Measurements from ENCODE around the gene OSBPL8.
"Not testable (repeated sequence)": the region's sequence is repeated elsewhere in the genome, so short reads cannot be mapped to it uniquely, and the experiment has no call there.

OSBPL8 gene

DNA sequence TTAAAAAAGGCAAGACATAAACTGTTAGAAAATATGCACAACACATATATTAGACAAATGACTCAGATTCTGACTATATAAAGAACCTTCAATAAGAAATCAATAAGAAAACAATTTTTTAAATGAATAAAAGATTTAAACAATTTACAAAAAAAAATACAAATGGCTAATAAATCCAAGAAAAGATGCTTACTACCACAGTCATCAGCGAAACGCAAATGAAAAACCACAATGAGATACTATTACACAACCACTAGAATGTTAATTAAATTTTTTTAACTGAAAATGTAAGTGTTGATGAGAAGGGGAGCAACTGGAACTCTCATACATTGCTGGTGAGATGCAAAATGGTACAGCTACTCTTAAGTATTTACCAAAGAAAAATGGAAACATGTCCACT is 24.4 kb downstream of the OSBPL8 start:
- no peak overlapping the region for H3K4me3 ChIP-seq (ENCODE audit: low read depth, low read length)
- DNase-seq (ENCODE audit: low read depth): no peak

DNA sequence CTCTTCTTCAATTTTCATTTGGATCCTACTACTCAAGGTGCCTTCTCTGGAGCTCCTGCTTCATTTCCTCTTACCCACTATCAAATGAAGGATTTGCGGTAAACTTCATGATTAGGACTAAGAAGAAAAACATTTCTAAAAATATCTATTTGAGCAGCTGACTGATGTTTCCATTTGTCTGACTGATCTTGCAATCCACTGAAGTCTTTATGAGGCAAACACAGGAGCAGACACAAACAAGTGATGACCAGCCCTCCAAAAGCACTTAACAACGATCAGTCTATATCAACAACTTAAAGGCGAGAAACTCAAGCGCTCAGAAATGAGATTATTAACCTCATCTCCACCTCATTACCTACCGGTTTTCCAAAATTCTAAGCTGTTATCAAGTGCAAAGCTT is 26.2 kb downstream of the OSBPL8 start:
- DNase-seq (ENCODE audit: low read depth): no peak
- H3K4me3 ChIP-seq (ENCODE audit: low read depth, low read length): no peak overlapping the region

DNA sequence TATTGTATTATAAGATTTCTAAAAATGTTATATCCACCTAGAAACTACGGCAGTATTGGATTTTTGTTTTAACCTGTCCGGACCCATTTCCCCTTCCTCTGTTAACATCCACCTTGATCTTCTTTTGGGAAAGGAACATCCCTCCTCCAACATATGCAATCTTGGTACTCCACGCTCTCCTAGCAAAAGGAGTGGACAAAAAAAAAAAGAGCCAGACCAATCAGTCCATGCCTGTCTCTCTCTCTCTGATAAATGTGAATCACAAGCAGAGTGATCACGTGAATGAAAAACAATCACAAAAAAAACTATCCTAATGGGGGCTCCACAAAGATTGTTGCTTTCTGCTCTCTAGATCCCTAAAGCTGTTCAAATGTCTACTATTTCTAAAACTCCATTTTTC is 27.1 kb downstream of the OSBPL8 start:
- no peak overlapping the region for H3K4me3 ChIP-seq (ENCODE audit: low read depth, low read length)
- DNase-seq (ENCODE audit: low read depth): no peak

DNA sequence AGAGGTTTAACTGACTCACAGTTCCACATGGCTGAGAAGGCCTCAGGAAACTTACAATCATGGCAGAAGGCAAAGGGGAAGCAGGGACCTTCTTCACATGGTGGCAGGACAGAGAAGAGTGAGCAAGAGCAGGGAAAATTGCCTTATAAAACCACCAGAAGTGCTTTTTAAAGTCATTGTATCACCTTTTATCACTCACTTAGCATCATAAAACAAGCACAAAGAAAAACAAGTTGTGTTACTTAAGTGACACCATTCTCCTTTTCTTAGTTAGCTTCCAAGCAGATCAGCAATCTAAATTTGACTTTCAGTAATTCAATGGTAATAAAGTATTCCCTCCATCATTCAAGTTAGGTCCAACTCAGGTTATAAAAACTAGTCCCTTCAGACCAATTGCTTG is 28.5 kb downstream of the OSBPL8 start:
- no peak overlapping the region for H3K4me3 ChIP-seq (ENCODE audit: low read depth, low read length)
- no peak for DNase-seq (ENCODE audit: low read depth)

DNA sequence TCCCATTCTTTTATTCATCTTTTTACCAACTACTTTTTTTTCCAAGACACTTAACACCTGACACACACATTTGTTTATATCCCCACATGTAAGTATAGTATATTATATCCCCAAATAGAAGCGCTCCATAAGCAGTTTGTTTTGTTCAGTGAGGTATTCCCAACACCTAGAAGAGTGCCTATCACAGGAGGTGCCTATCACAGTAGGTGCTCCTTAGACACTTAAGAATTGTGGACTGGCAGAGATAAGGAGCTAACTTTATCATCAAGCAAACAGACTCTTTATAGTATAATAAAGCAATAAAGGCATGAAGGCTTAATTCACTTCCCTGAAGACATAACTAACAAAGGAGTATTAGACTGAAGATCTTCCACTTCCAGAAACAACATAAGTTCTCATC is 29.1 kb downstream of the OSBPL8 start:
- DNase-seq (ENCODE audit: low read depth): no peak
- H3K4me3 ChIP-seq (ENCODE audit: low read depth, low read length): no peak overlapping the region

DNA sequence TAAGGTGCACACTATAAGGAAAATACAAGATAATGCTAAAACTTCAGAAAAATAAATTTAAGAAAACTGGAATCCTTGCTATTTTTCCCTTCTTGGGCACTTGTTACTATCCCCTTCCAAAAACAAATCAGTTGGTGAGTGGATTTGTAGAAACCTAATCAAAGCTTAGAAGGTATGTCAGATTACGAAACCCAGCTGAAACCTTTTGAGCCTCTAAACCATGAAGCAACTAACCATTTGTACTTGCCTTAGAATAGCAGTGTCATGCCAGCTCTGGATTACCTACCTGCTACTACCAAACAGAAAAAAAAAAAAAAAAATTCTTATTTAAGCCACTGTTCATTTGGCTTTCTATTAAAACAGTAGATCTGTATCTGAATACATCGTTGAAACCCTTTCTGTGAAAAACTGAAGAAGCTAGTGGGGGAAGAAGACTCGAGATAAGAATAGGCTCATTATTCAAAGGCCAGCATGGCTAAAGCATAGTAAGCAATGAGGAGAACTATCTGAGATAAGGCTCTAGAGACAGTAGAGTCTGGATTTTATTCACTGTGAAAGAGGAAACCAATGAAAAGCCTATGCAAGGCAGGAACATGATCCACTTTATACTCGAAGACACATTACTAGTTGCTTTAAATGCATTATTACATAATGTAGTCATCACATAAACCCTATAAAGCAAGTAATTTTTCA is 30.2 kb downstream of the OSBPL8 start:
- DNase-seq (ENCODE audit: low read depth): no peak

DNA sequence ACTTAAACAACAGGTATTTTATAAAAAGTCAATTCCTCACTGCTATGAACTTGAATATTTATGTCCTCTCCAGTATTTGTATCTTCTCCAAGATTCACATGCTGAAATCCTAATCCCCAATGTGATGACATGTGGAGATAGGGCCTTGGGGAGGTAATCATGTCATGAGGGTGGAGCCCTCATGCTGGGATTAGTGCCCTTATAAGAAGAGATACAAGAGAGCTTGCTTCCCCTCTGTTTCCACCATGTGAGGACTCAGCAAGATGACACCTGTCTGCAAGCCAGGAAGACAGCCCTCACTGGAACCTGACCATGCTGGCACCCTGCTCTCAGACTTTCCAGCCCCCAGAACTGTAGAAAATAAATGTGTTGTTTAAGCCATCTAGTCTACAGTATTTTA is 36.2 kb downstream of the OSBPL8 start:
- DNase-seq (ENCODE audit: low read depth): no peak
- no peak overlapping the region for H3K4me3 ChIP-seq (ENCODE audit: low read depth, low read length)

More for the DNA sequence above, 30.2 kb downstream of the OSBPL8 start:
- no peak overlapping the region for H3K4me3 ChIP-seq (ENCODE audit: low read depth, low read length)

DNA sequence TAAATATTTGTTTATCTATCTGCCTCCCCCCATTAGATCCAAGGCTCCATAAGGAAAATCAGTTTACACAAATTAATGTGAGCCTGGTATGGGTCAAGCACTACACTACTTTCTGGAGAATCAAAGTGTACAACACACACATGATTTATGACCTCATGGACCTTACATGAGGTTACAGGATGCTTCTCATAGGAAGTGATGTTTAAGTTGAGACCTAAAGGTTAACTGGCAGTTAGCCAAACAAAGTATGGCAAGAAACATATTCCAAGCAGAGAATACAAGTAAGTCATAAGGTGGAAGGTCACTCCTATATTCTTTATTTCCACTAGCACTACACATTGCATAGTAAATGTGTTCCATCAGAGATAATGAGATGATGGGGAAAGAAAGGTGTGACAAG is 39.2 kb downstream of the OSBPL8 start:
- no peak overlapping the region for H3K4me3 ChIP-seq (ENCODE audit: low read depth, low read length)
- no peak for DNase-seq (ENCODE audit: low read depth)

DNA sequence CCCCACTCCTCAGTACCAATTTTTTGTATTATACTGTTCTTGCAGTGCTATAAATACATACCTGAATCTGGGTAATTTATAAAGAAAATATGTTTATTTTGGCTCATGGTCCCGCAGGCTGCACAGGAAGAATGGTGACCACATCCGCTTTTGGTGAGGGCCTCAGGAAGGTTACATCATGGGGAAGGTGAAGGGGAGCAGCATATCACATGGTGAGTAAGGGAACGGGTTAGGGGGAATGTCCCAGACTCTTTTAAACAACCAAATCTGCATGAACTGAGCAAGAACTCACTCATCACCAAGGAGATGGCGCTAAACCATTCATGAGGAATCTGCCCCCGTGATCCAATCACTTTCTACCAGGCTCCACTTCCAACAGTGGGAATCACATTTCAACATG is 40.0 kb downstream of the OSBPL8 start:
- no peak for DNase-seq (ENCODE audit: low read depth)
- H3K4me3 ChIP-seq (ENCODE audit: low read depth, low read length): no peak overlapping the region

DNA sequence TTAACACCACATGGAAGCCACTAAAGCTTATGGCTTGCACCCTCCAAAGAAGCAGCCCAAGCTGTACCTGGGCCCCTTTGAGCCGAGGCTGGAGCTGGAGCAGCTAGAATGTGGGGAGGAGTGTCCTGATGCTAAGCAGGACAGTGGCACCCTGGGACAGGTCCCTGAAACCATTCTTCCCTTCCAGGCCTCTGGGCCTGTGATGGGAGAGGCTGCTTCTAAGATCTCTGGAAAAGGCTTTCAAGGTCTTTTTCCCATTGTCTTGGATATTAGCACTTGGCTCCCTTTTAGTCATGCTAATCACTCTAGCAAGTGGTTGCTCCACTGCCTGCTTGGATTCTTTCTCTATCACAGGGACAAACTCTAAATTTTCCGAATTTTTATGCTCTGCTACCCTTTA is 40.9 kb downstream of the OSBPL8 start:
- H3K4me3 ChIP-seq (ENCODE audit: low read depth, low read length): no peak overlapping the region
- DNase-seq (ENCODE audit: low read depth): no peak

DNA sequence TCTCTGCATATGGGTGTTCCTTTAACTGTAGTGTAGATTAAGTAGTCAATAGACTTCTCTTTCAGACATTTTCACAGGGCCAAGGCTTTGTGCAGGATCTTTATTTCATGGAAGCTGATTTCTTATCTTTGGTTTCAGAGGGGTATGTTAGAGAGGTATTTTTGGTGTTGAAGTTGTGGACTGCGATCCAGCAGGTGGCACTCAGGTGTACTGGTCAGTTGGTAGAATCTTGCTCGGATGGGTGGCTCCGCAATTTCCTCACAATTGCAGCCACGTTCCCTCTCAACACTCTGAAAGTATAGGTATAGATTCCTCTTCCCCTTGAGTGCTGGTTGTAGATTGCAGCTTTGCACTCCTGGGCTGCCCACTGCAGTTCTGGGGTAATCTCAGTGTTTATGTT is 44.3 kb downstream of the OSBPL8 start:
- no peak overlapping the region for H3K4me3 ChIP-seq (ENCODE audit: low read depth, low read length)
- no peak for DNase-seq (ENCODE audit: low read depth)

DNA sequence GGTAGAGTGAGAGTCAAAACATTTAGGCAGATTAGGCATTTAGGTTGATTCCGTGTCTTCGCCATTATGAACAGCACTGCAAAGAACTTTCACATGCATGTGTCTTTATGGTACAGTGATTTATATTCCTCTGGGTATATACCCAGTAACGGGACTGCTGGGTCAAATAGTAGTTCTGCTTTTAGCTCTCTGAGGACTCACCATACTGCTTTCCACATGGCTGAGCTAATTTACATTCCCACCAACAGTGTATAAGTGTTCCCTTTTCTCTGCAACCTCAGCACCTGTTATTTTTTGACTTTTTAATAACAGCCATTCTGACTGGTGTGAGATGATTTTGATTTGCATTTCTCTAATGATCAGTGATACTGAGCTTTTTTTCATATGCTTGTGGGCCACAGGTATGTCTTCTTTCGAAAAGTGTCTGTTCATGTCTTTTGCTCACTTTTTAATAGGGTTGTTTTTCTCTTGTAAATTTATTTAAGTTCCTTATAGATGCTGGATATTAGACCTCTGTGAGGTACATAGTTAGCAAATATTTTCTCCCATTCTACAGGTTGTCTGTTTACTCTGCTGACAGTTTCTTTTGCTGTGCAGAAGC is 48.4 kb downstream of the OSBPL8 start:
- DNase-seq (ENCODE audit: low read depth); H3K4me3 ChIP-seq (ENCODE audit: low read depth, low read length): not testable (repeated sequence)

DNA sequence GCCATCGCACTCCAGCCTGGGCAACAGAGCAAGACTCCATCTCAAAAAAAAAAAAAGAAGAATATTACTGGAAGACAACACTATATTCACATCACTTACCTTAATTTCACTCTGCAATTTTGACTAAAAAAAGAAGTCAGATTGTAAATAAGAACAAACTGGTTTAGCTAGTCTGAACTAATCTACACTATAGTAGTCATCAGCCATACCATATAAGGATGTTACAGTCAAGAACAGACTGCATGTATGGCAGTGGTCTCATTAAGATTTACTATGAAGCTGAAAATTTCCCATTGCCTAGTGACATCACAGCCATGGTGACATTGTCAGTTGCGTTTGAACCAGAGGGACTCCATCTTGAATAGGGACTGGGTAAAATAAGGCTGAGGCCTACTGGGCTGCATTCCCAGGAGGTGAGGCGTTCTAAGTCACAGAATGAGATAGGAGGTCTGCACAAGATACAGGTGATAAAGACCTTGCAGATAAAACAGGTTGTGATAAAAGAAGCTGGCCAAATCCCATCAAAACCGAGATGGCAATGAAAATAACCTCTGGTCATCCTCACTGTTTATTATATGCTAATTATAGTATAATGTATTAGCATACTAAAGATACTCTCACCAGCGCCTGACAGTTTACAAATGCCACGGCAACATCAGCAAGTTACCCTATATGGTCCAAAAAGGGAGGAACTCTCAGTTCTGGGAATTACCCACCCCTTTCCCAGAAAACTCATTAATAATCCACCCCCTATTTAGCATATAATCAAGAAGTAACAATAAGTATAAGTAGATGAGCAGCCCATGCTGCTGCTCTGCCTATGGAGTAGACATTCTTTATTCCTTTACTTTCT is 51.2 kb downstream of the OSBPL8 start:
- no peak overlapping the region for H3K4me3 ChIP-seq (ENCODE audit: low read depth, low read length)
- no peak for DNase-seq (ENCODE audit: low read depth)

DNA sequence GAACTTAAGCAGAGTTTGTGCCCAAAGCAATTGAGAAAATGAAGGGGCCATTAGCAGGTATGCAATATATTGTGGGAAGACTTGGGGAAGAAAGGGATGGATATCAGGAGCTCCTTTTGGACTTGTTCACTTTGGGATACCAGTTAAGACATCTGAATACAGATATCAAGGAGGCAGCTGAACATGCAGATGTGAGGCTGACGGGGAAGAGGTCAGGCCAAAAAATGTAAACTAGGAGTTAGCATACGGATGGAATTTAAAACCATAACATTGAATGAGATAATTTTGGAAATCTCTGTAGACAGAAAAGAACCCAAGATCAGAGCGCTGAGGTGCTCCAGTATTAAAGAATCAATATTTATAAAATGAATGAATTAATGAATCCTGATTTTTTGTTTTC is 53.4 kb downstream of the OSBPL8 start:
- DNase-seq (ENCODE audit: low read depth): no peak
- no peak overlapping the region for H3K4me3 ChIP-seq (ENCODE audit: low read depth, low read length)

DNA sequence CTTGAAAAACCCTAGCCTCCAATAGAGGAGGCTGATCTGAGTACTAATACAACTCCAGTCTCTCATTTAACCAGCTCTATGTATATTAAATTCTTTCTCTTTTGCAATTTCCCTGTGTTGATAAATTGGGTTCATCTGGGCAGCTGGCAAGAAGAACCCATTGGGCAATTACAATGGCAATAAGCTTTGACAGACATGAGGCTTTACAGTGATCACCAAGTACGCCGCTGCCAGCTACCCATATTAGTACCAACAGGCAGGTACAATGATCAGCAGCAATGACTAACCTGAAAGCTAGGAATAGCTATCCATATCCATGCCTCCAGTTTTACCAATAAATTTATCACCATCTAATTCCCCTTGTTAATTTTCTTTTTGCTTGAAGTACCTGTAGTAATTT is 54.5 kb downstream of the OSBPL8 start:
- H3K4me3 ChIP-seq (ENCODE audit: low read depth, low read length): no peak overlapping the region
- DNase-seq (ENCODE audit: low read depth): no peak

DNA sequence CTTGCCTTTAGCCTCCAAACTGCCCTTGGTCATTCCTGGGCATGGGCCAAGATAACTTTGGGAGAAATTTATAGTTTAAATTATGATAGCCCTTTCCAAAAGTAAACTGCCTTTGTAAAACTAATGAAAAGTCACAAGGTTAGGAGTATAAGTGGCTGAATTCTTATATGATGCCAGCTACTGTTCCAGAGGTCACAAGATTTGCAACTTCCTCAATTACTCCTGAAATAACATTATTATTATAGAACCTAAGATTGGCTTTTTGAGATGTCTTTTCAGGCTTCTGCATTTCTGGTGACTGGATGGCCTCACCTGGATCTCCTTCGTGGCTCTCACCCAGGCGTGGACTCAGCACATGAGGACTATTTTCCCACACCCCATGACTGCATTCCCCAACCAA is 55.0 kb downstream of the OSBPL8 start:
- no peak overlapping the region for H3K4me3 ChIP-seq (ENCODE audit: low read depth, low read length)
- DNase-seq (ENCODE audit: low read depth): no peak

DNA sequence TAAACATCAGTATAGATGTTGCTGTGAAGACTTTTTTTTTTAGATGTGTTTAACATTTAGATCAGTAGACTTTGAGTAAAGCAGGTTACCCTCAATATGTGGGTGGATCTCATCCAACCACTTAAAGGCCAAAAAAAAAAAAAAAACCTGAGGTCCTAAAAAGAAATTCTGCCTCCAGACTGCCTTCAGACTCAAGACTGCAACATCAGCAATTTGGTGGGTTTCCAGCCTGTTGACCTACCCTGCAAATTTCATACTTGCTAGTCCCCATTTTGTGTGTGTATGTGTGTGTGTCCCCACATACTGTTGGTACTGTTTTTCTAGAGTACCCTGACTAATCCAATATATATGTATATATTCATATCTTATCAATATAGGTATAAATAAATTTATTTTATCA is 55.6 kb downstream of the OSBPL8 start:
- DNase-seq (ENCODE audit: low read depth): no peak
- no peak overlapping the region for H3K4me3 ChIP-seq (ENCODE audit: low read depth, low read length)

DNA sequence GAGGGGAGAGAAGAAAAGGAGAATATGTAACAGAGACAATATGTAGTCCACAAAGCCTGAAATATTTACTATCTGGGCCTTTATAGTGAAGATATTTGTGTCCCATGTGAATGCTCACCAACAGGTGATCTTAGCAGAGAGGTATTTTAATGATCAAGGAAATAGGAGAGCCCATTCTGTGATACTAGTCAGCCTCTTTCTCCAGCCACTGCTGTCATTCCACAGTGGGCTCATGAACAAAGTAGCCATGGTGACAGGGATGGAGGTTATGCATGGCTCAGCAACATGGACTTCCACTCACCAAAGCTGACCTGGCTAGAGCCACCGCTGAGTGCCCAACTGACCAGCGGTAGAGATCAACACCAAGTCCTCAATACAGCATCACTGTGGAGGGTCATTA is 58.2 kb downstream of the OSBPL8 start:
- DNase-seq (ENCODE audit: low read depth): no peak
- H3K4me3 ChIP-seq (ENCODE audit: low read depth, low read length): no peak overlapping the region

DNA sequence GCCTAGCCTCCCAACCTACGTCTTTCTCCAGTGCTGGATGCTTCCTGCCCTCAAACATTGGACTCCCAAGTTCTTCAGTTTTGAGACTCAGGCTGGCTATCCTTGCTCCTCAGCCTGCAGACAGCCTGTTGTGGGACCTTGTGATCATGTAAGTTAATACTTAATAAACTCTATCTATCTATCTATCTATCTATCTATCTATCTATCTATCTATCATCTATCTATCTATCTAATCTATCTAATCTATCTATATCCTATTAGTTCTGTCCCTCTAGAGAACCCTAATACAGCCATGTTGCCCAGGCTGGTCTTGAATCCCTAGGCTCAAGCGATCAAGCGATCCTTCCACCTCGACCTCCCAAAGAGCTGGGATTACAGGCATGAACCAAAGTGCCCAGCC is 60.4 kb downstream of the OSBPL8 start:
- H3K4me3 ChIP-seq (ENCODE audit: low read depth, low read length); DNase-seq (ENCODE audit: low read depth): not testable (repeated sequence)

DNA sequence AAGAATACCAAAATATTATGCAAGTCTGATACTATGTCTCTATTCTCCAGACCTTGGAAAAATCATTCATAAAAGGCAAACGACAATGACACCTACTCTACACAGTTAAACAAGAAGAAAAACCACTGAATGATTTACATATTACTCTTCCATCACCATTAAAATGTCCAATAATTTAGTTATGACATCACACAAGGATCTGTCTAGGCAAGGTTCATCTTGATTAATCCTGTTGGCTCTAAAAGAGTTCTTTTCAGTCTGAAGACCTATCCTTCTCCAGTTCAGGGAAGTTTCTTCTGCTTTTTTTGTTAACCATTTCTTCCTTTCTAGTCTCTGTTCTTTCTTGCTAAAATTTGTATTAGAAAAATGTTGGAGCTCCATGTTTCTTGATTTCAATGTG is 64.0 kb downstream of the OSBPL8 start:
- DNase-seq (ENCODE audit: low read depth): no peak
- no peak overlapping the region for H3K4me3 ChIP-seq (ENCODE audit: low read depth, low read length)

DNA sequence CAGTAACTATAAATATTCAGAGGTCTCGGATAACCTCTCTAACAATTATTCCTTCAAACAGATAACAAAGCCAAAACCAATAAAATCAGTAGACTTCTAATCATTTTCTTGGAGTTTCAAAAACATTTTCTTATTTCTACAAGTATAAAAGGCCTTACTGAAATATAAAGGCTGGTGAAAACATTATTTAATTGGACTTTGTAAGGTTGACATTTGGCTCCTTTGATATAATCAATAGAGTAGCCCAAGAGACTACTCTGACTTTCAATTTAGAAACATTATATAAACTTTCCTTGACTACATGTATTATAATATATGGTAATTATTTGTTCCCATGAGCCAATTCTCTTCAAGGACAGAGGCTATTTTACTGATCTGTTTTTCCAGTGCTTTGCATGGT is 68.3 kb downstream of the OSBPL8 start:
- DNase-seq (ENCODE audit: low read depth): no peak
- no peak overlapping the region for H3K4me3 ChIP-seq (ENCODE audit: low read depth, low read length)

Measured in skeletal muscle cell (primary cell).